22Rv1 (cell line): ENCODE data around the gene PADI2.

Experiments
- H3K27ac ChIP-seq: fragments of 450-650 bp; 2 replicates; pipeline ENCODE4 v1.5.1; 2017
- CTCF ChIP-seq: fragments of 450-650 bp; IDR thresholded peaks from 2 replicates; pipeline ENCODE4 v1.5.1; 2017; ENCODE audit warnings: mild to moderate bottlenecking
- ZFX ChIP-seq: fragments of 450-650 bp; IDR thresholded peaks from 2 replicates; pipeline ENCODE4 v1.6.1; 2017; ENCODE audit warnings: antibody characterized with exemption, borderline replicate concordance

The PADI2 gene

GRCh38 chr1:17137441-17137840, 18.2 kb upstream of the PADI2 start:
- no peak overlapping the region for H3K27ac ChIP-seq
- TF ChIP-seq ZFX (no peak), CTCF (no peak)

- TF ChIP-seq ZFX = no peak
- no peak for TF ChIP-seq CTCF
Measured at GRCh38 chr1:17136936-17137335, 17.7 kb upstream of the PADI2 start.

GRCh38 chr1:17136145-17136544, 16.9 kb upstream of the PADI2 start:
- H3K27ac ChIP-seq = no peak overlapping the region
- TF ChIP-seq ZFX = no peak
- no peak for TF ChIP-seq CTCF

More at GRCh38 chr1:17136936-17137335, 17.7 kb upstream of the PADI2 start:
- no peak overlapping the region for H3K27ac ChIP-seq

GRCh38 chr1:17135530-17135929, 16.3 kb upstream of the PADI2 start:
- no peak for TF ChIP-seq ZFX

GRCh38 chr1:17134724-17135123, 15.5 kb upstream of the PADI2 start:
- no peak for TF ChIP-seq CTCF
- no peak for TF ChIP-seq ZFX
- no peak overlapping the region for H3K27ac ChIP-seq

More at GRCh38 chr1:17135530-17135929, 16.3 kb upstream of the PADI2 start:
- H3K27ac ChIP-seq = no peak overlapping the region

GRCh38 chr1:17134034-17134433, 14.8 kb upstream of the PADI2 start:
- H3K27ac ChIP-seq = no peak overlapping the region
- no peak for TF ChIP-seq CTCF
- TF ChIP-seq ZFX = no peak

- TF ChIP-seq CTCF = no peak
- TF ChIP-seq ZFX = no peak
- no peak overlapping the region for H3K27ac ChIP-seq
Measured at GRCh38 chr1:17130138-17130635, 10.9 kb upstream of the PADI2 start.

GRCh38 chr1:17128361-17128760, 9.1 kb upstream of the PADI2 start:
- H3K27ac ChIP-seq = no peak overlapping the region
- TF ChIP-seq ZFX (no peak), CTCF (no peak)
